Choroid plexus epithelial cell (primary cell): ENCODE measurements around the gene TIGD7.

Source experiments
- DNase-seq: peaks from one replicate; pipeline ENCODE4 v3.0.0-alpha.2; 2010; ENCODE audit warnings: low read depth
- H3K4me3 ChIP-seq: 2 replicates; pipeline ENCODE4 v1.5.1; 2011; ENCODE audit warnings: low read depth, mild to moderate bottlenecking, control low read depth, low read length, moderate library complexity
- CTCF ChIP-seq: conservative IDR thresholded peaks from 2 replicates; pipeline ENCODE4 v1.5.1; 2011; ENCODE audit warnings: low read depth, mild to moderate bottlenecking, control low read depth, inconsistent platforms, low read length, moderate library complexity

TIGD7 gene

GRCh38 chr16:3295783-3296182 lies 9.4 kb downstream of the TIGD7 start:
- DNase-seq = no peak
- H3K4me3 ChIP-seq = no peak overlapping the region
- no peak for TF ChIP-seq CTCF

GRCh38 chr16:3295209-3295608 lies 10.0 kb downstream of the TIGD7 start:
- TF ChIP-seq CTCF = no peak
- no peak overlapping the region for H3K4me3 ChIP-seq
- no peak for DNase-seq

GRCh38 chr16:3292604-3293003 lies 12.6 kb downstream of the TIGD7 start:
- H3K4me3 ChIP-seq = no peak overlapping the region
- TF ChIP-seq CTCF = no peak
- DNase-seq = peak; percentile 5

- no peak overlapping the region for H3K4me3 ChIP-seq
- TF ChIP-seq CTCF = no peak
- no peak for DNase-seq
These were observed 15.1 kb downstream of the TIGD7 start for GRCh38 chr16:3289998-3290673.

GRCh38 chr16:3285131-3285530 lies 20.1 kb downstream of the TIGD7 start:
- H3K4me3 ChIP-seq = peak overlapping the region; percentile 89
- no peak for DNase-seq
- no peak for TF ChIP-seq CTCF

GRCh38 chr16:3283543-3284447 lies 21.4 kb downstream of the TIGD7 start:
- H3K4me3 ChIP-seq = peak overlapping the region; percentile 89
- peak; percentile 20 for DNase-seq
- TF ChIP-seq CTCF = peak; percentile 12
